SK-N-SH (cell line): ENCODE measurements around the gene CBFA2T2. TPM values are rescaled to one million over a fixed set of nuclear protein-coding genes. Genes with fewer than 3 reads are reported as not detected.
"Not testable (repeated sequence)": the region's sequence is repeated elsewhere in the genome, so short reads cannot be mapped to it uniquely, and the experiment has no call there.

Source experiments
- CTCF ChIA-PET: fragments of 300-600, 350-600 bp; formaldehyde crosslinking; extraction: SDS; loops from one replicate; lab custom pipeline; 2021; lab: Yijun Ruan, JAX
- POLR2A ChIA-PET: fragments of 350-600 bp; sonication (Branson Sonifier 250); formaldehyde crosslinking; extraction: SDS; loops from one replicate; lab custom pipeline; 2020; ENCODE audit warnings: antibody characterized with exemption, inconsistent platforms; lab: Yijun Ruan, JAX
- DNase-seq: peaks from one replicate; pipeline ENCODE4 v3.0.0; 2012
- H2AFZ ChIP-seq: fragments of 200-600 bp; sonication (generic); 2 replicates; pipeline ENCODE4 v1.8.1; 2016; ENCODE audit warnings: antibody characterized with exemption, mild to moderate bottlenecking, low read depth
- H3F3A ChIP-seq: fragments of 200-600 bp; sonication (generic); replicated peaks from 2 replicates; pipeline ENCODE3; 2016; ENCODE audit warnings: antibody characterized with exemption, mild to moderate bottlenecking; ENCODE audit not compliant: insufficient read depth
- H3K27ac ChIP-seq, 2 experiments: fragments of 200-500 bp in 1 of 2; fragments of 200-600 bp in 1 of 2; sonication (Bioruptor generic) in 1 of 2; sonication (generic), shearing (Covaris generic) in 1 of 2; 2 replicates each; pipeline versions ENCODE4 v1.5.1 to v1.6.1; 2014 to 2016; ENCODE audit warnings: low read depth in 2 of 2, inconsistent platforms in 1 of 2, low read length in 1 of 2, mild to moderate bottlenecking in 1 of 2, mixed read lengths in 1 of 2
- H3K27me3 ChIP-seq: fragments of 200-600 bp; sonication (generic), shearing (Covaris generic); 2 replicates; pipeline ENCODE4 v1.6.1; 2016; ENCODE audit warnings: mixed run types; ENCODE audit not compliant: insufficient read depth
- H3K36me3 ChIP-seq, 2 experiments: fragments of 200-500 bp in 1 of 2; fragments of 200-600 bp in 1 of 2; sonication (Bioruptor generic) in 1 of 2; sonication (generic) in 1 of 2; replicated peaks in 1 of 2; 2 replicates each; pipeline versions ENCODE3 to v1.5.1; 2014 to 2016; ENCODE audit warnings: low read length in 1 of 2, mild to moderate bottlenecking in 1 of 2; ENCODE audit not compliant: insufficient read depth in 2 of 2, control insufficient read depth in 1 of 2
- H3K4me1 ChIP-seq, 2 experiments: fragments of 200-500 bp in 1 of 2; fragments of 200-600 bp in 1 of 2; sonication (Bioruptor generic) in 1 of 2; sonication (generic), shearing (Covaris generic) in 1 of 2; 2 replicates each; pipeline versions ENCODE4 v1.5.1 to v1.6.1; 2014 to 2016; ENCODE audit warnings: low read depth in 1 of 2, low read length in 1 of 2, mixed run types in 1 of 2; ENCODE audit not compliant: insufficient read depth in 2 of 2, control insufficient read depth in 1 of 2
- H3K4me2 ChIP-seq: fragments of 200-600 bp; sonication (generic), shearing (Covaris generic); 2 replicates; pipeline ENCODE4 v1.6.1; 2017; ENCODE audit warnings: mixed run types
- H3K4me3 ChIP-seq, 2 experiments: fragments of 200-500 bp in 1 of 2; fragments of 200-600 bp in 1 of 2; sonication (Bioruptor generic) in 1 of 2; sonication (generic), shearing (Covaris generic) in 1 of 2; 2 replicates each; pipeline versions ENCODE4 v1.5.1 to v1.8.1; 2014 to 2016; ENCODE audit warnings: low read depth in 2 of 2, inconsistent platforms in 1 of 2, low read length in 1 of 2, mild to moderate bottlenecking in 1 of 2, mixed read lengths in 1 of 2, moderate library complexity in 1 of 2
- H3K79me2 ChIP-seq: fragments of 200-600 bp; sonication (generic); 2 replicates; pipeline ENCODE4 v1.8.1; 2017; ENCODE audit warnings: mild to moderate bottlenecking; ENCODE audit not compliant: insufficient read depth
- H3K9ac ChIP-seq: fragments of 200-600 bp; sonication (generic); 2 replicates; pipeline ENCODE4 v1.6.1; 2017; ENCODE audit warnings: mixed run types
- H3K9me2 ChIP-seq: fragments of 200-600 bp; sonication (generic); 2 replicates; pipeline ENCODE4 v1.6.1; 2017; ENCODE audit warnings: mixed run types
- H3K9me3 ChIP-seq: fragments of 200-600 bp; sonication (generic); 2 replicates; pipeline ENCODE4 v1.6.1; 2017; ENCODE audit warnings: mixed run types, mild to moderate bottlenecking, moderate library complexity
- H4K20me1 ChIP-seq: fragments of 200-600 bp; sonication (generic); 2 replicates; pipeline ENCODE4 v1.6.1; 2017; ENCODE audit warnings: mild to moderate bottlenecking, mixed run types; ENCODE audit not compliant: insufficient read depth
- CTCF ChIP-seq: fragments of 200-600 bp; sonication (generic); IDR thresholded peaks from 2 replicates; pipeline ENCODE4 v1.6.1; 2017; ENCODE audit warnings: antibody characterized with exemption, mild to moderate bottlenecking, moderate library complexity
- NFIC ChIP-seq: IDR thresholded peaks from 2 replicates; pipeline ENCODE4 v1.4.0; 2012; ENCODE audit warnings: borderline replicate concordance
- RAD21 ChIP-seq: IDR thresholded peaks from 2 replicates; pipeline ENCODE4 v1.6.1; 2012; ENCODE audit warnings: mild to moderate bottlenecking, low read length
- WGBS: methylation state at CpG from one replicate; pipeline ENCODE4 v1.1.6; 2017; ENCODE audit warnings: low lambda C conversion rate; 5-methylcytosine and 5-hydroxymethylcytosine counted together
- polyA plus RNA-seq, 3 experiments: library from polyadenylated mRNA; depleted of rRNA; stranded (reverse); fragments of >200 nt; gene quantifications; 2 replicates each; pipeline ENCODE4 v1.2.3, GENCODE V29; 2012

The CBFA2T2 gene
- polyA plus RNA-seq, 1 of the 3 experiments (the other 2 are of a cell fraction): 11.0 TPM

DNA sequence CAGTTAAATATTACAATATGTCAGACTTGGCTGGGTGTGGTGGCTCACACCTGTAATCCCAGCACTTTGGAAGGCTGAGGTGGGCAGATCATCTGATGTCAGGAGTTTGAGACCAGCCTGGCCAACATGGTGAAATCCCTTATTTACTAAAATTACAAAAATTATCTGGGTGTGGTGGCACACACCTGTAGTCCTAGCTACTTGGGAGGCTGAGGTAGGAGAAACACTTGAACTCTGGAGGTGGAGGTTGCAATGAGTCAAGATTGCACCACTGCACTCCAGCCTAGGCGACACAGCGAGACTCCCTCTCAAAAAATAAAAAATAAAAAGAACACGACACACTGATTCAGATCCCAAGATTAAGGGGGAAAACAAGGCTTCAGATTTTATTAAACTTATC is 19.2 kb downstream of the CBFA2T2 start:
- H3K27ac ChIP-seq, H3F3A ChIP-seq, H3K9ac ChIP-seq, H3K4me3 ChIP-seq, H3K36me3 ChIP-seq, H3K4me1 ChIP-seq, H2AFZ ChIP-seq, H3K27me3 ChIP-seq, H3K9me2 ChIP-seq, DNase-seq, POLR2A ChIA-PET, H3K4me2 ChIP-seq, H3K9me3 ChIP-seq: not testable (repeated sequence)
- CTCF ChIA-PET: interaction anchor here (1.0 to 1.5 kb wide), 2 partner anchors 8 to 159 kb away, joined by 3 to 4 read pairs; no protein-coding TSS in a partner anchor
- peaks cover 92% of the 10 kb centered on the region for H3K79me2 ChIP-seq
- 99% methylated on average over 3 of the region's 3 CpGs for WGBS
- H4K20me1 ChIP-seq: peaks cover 22% of the 10 kb centered on the region

DNA sequence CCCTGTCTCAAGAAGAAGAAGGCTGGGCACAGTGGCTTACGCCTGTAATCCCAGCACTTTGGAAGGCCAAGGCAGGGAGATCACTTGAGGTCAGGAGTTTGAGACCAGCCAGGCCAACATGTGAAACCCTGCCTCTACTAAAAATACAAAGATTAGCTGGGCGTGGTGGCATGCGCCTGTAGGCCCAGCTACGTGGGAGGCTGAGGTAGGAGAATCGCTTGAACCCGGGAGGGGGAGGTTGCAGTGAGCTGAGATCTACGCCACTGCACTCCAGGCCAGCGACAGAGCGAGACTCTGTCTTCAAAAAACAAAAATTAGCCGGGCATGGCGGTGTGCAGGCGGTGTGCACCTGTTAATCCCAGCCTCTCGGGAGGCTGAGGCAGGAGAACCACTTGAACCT is 22.0 kb downstream of the CBFA2T2 start:
- H3K9me2 ChIP-seq, H3K4me2 ChIP-seq, DNase-seq, H3K27ac ChIP-seq, H3K4me3 ChIP-seq, H3K9me3 ChIP-seq, H2AFZ ChIP-seq, H3K36me3 ChIP-seq, H3K27me3 ChIP-seq, H3K4me1 ChIP-seq, POLR2A ChIA-PET, H3F3A ChIP-seq, H4K20me1 ChIP-seq, H3K9ac ChIP-seq: not testable (repeated sequence)
- 98% methylated on average over 12 of the region's 13 CpGs for WGBS
- CTCF ChIA-PET: interaction anchor here (1.2 kb wide), 1 partner anchor 13 kb away, joined by 3 read pairs; no protein-coding TSS in a partner anchor
- peaks cover 85% of the 10 kb centered on the region for H3K79me2 ChIP-seq

DNA sequence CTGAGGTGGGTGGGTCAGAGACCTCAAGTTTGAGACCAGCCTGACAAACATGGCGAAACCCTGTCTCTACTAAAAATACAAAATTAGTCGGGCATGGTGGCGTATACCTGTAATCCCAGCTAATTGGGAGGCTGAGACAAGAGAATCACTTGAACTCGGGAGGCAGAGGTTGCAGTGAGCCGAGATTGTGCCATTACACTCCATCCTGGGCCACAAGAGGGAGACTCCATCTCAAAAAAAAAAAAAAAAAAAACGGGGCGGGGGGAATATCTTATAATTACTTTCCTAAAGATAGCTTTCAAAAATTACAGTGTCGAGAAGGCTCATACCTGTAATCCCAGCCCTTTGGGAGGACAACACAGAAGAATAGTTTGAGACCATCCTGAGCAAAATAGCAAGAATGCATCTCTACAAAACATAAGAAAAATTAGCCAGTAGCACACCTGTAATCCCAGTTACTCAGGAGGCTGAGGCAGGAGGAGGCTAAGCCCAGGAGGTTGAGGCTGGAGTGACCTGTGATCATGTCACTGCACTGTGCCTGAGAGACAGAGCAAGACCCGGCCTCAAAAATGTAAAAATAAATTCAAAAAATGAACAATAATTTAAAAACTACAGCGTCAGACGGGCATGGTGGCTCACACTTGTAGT is 25.8 kb downstream of the CBFA2T2 start:
- POLR2A ChIA-PET: no interaction called here
- no peaks in the 10 kb centered on the region for H3K9me2 ChIP-seq
- no peak for DNase-seq

More for the DNA sequence above, 25.8 kb downstream of the CBFA2T2 start:
- CTCF ChIA-PET: interaction anchor here (0.8 to 1.6 kb wide), 7 partner anchors 9 to 137 kb away, joined by 3 to 4 read pairs (median 3); no protein-coding TSS in a partner anchor
- Histone ChIP-seq H3F3A (peaks cover 5% of the 10 kb centered on the region), H2AFZ (no peak overlapping the region), H4K20me1 (peaks cover 10% of the 10 kb centered on the region), H3K9me3 (no peaks in the 10 kb centered on the region), H3K27me3 (no peaks in the 10 kb centered on the region), H3K79me2 (peaks cover 76% of the 10 kb centered on the region), H3K36me3 (no peaks in the 10 kb centered on the region), H3K4me2 (no peak overlapping the region), H3K27ac (no peak overlapping the region), H3K9ac (no peak overlapping the region), H3K4me1 (peaks cover 0 to 14% of the 10 kb centered on the region in 2 experiments; a peak in 1 of 4 replicates), H3K4me3 (no peak overlapping the region)
- TF ChIP-seq CTCF (peak; percentile 51), NFIC (no peak), RAD21 (peak; percentile 45; the same call in 1 of the 2 replicates)
- 88% methylated on average over 11 of the region's 11 CpGs for WGBS
